22Rv1 (cell line): ENCODE measurements around the gene YPEL3.

ENCODE experiments used
- H3K27ac ChIP-seq: fragments of 450-650 bp; 2 replicates; pipeline ENCODE4 v1.5.1; 2017
- ZFX ChIP-seq: fragments of 450-650 bp; IDR thresholded peaks from 2 replicates; pipeline ENCODE4 v1.6.1; 2017; ENCODE audit warnings: antibody characterized with exemption, borderline replicate concordance
- TF ChIP-seq, protein P1 (sequence below): fragments of 450-650 bp; IDR thresholded peaks from 2 replicates; pipeline ENCODE4 v1.5.1; 2017; ENCODE audit warnings: mild to moderate bottlenecking

The YPEL3 gene

DNA sequence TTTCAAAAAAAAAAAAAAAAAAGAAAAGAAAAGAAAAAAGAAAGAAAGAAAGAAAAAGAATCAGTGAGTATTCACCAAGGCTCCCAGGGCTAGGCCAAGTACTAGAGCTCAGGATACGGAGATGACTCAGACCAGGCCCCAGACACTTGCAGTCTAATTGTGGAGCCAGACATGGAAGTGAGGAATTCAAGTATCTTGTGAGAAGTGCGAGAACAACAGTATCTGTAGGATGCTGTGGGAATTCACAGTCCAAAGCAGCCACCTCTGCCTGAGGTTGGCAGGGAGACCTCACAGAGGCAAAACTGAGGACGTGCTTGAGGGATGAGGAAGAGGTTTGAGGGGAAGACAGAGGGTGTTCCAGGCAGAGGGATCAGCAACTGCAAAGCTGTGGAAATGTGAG, 44.5 kb downstream of the YPEL3 start:
- no peak for TF ChIP-seq ZFX
- TF ChIP-seq, protein P1, sequence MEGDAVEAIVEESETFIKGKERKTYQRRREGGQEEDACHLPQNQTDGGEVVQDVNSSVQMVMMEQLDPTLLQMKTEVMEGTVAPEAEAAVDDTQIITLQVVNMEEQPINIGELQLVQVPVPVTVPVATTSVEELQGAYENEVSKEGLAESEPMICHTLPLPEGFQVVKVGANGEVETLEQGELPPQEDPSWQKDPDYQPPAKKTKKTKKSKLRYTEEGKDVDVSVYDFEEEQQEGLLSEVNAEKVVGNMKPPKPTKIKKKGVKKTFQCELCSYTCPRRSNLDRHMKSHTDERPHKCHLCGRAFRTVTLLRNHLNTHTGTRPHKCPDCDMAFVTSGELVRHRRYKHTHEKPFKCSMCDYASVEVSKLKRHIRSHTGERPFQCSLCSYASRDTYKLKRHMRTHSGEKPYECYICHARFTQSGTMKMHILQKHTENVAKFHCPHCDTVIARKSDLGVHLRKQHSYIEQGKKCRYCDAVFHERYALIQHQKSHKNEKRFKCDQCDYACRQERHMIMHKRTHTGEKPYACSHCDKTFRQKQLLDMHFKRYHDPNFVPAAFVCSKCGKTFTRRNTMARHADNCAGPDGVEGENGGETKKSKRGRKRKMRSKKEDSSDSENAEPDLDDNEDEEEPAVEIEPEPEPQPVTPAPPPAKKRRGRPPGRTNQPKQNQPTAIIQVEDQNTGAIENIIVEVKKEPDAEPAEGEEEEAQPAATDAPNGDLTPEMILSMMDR = no peak
- peak overlapping the region; percentile 71 for H3K27ac ChIP-seq

DNA sequence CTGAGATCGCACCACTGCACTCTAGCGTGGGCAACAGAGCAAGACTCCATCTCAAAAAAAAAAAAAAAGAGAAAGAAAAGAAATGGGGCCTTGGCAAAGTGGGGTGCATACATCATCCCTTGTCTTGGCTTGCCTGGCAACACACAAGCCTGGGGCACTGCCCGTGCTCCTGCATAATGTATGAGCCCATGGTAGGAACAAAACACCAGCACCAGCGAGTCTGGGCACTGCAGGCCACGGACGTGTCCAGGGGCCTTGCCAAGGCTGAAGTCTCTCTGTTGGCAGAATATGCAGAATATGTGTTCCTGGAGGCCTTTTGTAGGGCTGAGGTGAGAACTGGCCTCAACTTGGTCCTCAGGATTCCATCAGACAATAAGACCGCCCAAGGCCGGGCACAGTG, 46.1 kb downstream of the YPEL3 start:
- no peak overlapping the region for H3K27ac ChIP-seq
- TF ChIP-seq ZFX = no peak
- TF ChIP-seq, protein P1 = no peak

DNA sequence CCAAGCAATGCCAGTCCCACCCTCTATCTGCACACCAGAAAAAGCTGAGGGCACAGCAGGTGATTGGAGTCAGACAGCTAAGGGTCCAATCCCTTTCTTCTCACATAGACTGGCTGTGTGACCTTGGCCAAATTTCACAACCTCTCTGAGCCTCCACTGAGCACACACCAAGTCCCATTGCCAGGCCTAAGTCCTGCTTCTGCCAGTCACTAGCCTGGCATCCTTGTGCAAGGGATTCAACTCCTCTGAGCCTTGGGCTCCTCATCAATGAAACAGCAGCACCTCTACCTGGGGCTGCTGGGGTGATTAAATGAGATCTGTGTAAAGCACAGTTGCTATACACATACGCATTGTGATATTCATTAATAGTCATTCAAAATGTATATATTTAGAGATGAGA, 49.4 kb downstream of the YPEL3 start:
- TF ChIP-seq, protein P1 = no peak
- TF ChIP-seq ZFX = no peak

DNA sequence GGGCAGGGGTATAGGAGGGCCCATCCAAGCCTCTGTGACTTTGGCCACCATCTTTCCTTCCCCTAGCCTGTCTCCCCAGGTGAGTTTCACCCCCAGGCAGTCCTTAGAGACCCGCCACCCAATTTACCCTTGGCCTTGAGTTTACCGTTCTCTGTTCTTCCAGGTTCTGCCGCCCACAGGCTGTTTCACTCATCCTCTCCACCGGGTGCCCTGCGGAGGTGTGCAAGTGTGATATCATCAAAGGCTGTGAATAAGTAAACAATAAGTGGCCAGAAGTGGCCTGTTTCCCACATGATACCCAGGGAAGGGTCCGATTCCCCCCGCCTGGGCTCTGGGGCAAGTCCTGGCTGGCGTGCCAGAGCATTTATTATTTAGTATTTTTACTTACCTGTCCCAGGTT, 49.8 kb downstream of the YPEL3 start:
- TF ChIP-seq ZFX = no peak
- TF ChIP-seq, protein P1 = no peak
- H3K27ac ChIP-seq = no peak overlapping the region

More for the DNA sequence above, 49.4 kb downstream of the YPEL3 start:
- no peak overlapping the region for H3K27ac ChIP-seq
